ENCODE results near the gene SLC30A3. TPM values are rescaled to one million over a fixed set of nuclear protein-coding genes. Genes with fewer than 3 reads are reported as not detected.

The SLC30A3 gene
- total RNA-seq, 3 donors from 2014 or later (not counting 1 experiment from before 2014, with no cell fraction given) = not detected

GRCh38 chr2:27214941-27215340 is 47.9 kb downstream of the SLC30A3 start:
- peaks cover 34 to 50% of the 10 kb centered on the region in 2 donors for H3K4me1 Mint-ChIP-seq
- peaks cover 29% of the 10 kb centered on the region for H3K4me1 ChIP-seq (ENCODE audit: control insufficient read depth, insufficient read depth, low read length)
- H3K9me3 Mint-ChIP-seq = no peaks in the 10 kb centered on the region
- peaks cover 9% of the 10 kb centered on the region for H3K36me3 ChIP-seq (ENCODE audit: control insufficient read depth, insufficient read depth, low read length)
- H3K4me3 ChIP-seq (ENCODE audit: low read length) = no peak overlapping the region
- H3K4me3 Mint-ChIP-seq = no peak overlapping the region
- H3K27ac Mint-ChIP-seq = no peak overlapping the region
- intact Hi-C loops (cut with micrococcal nuclease) = loop anchor here (5.0 kb wide), 3 partner anchors 128 to 272 kb away; partner anchors contain the start of genes GTF3C2, IFT172 and KHK
- DNase-seq (no peak), ATAC-seq (no peak)
- no peaks in the 10 kb centered on the region for H3K9me3 ChIP-seq (ENCODE audit: control insufficient read depth, insufficient read depth, low read length)
- no peaks in the 10 kb centered on the region for H3K27me3 ChIP-seq (ENCODE audit: control insufficient read depth, insufficient read depth, low read length)
- H3K27ac ChIP-seq (ENCODE audit: low read length) = no peak overlapping the region
- WGBS (ENCODE audit: insufficient coverage) = 100% methylated on average over 3 of the region's 3 CpGs
- H3K36me3 Mint-ChIP-seq = no peaks in the 10 kb centered on the region
- TF ChIP-seq CTCF (IDR thresholded peaks at IDR 0.05) = no peak
- no peaks in the 10 kb centered on the region for H3K27me3 Mint-ChIP-seq (ENCODE audit: low read depth in 2 of 2)

- Histone ChIP-seq H3K27me3 (ENCODE audit: control insufficient read depth, insufficient read depth, low read length) (no peaks in the 10 kb centered on the region), H3K27ac (ENCODE audit: low read length) (peak overlapping the region; percentile 97), H3K9me3 (ENCODE audit: control insufficient read depth, insufficient read depth, low read length) (no peaks in the 10 kb centered on the region), H3K4me1 (ENCODE audit: control insufficient read depth, insufficient read depth, low read length) (peaks cover 24% of the 10 kb centered on the region), H3K36me3 (ENCODE audit: control insufficient read depth, insufficient read depth, low read length) (peaks cover 20% of the 10 kb centered on the region), H3K4me3 (ENCODE audit: low read length) (peak overlapping the region; percentile 81)
- H3K9me3 Mint-ChIP-seq = no peaks in the 10 kb centered on the region
- peaks cover 29 to 50% of the 10 kb centered on the region in 2 donors for H3K4me1 Mint-ChIP-seq
- TF ChIP-seq CTCF (IDR thresholded peaks at IDR 0.05) = no peak
- WGBS (ENCODE audit: insufficient coverage) = 8% methylated on average over 34 of the region's 34 CpGs
- H3K27ac Mint-ChIP-seq = peak overlapping the region; percentile 99 to 100
- peak in 1 of 2 donors; percentile 90 for DNase-seq
- H3K27me3 Mint-ChIP-seq (ENCODE audit: low read depth in 2 of 2) = no peaks in the 10 kb centered on the region
- peak; percentile 46 to 72 (median 56) for ATAC-seq
- intact Hi-C loops (cut with micrococcal nuclease) = loop anchor here (1.0 to 5.0 kb wide), 4 partner anchors 79 to 274 kb away; partner anchors contain the start of genes GTF3C2, IFT172, KHK and PREB
- no peaks in the 10 kb centered on the region for H3K36me3 Mint-ChIP-seq
- H3K4me3 Mint-ChIP-seq = peak overlapping the region; percentile 100
Measured at GRCh38 chr2:27212626-27213471, 50.0 kb downstream of the SLC30A3 start.

DNA sequence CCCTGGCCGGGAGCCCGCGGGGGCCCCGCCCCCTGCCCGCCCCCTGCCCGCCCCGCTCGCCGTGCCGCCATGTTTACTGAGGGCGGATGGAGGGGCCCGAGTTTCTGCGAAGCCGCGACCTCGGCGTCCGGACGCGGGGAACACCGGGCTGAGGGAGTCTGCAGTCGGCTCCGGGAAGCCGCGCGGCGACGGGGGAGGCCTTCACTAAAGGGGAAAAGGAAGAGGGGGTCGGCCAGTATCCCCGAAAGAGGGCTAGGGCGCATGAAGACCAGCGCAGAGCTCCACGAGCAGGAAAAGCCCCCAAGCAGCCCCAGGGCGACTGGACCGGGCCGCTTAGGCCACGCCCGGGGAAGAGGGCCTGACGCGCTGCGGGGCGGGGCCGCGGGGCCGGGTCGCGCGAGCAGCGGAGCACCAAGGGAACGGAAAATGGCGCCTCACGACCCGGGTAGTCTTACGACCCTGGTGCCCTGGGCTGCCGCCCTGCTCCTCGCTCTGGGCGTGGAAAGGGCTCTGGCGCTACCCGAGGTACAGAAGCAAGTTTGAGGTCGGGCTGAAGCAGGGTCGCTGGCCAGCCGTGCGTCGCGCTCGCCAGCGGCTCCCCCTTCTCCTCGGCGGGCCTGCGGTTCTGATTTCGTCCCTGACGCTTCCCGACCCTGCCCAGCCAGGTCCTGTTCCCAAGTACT is 50.8 kb downstream of the SLC30A3 start, which contains the start of the genes ATRAID and SLC5A6:
TSS of gene ATRAID (plus strand) at position 99 of the 683 bp plus-strand sequence. CDS start at position 427, 328 bp downstream.
TSS of gene SLC5A6 (minus strand) at position 326 of the 683 bp plus-strand sequence. CDS start 4,618 bp downstream, outside the sequence.
- no peaks in the 10 kb centered on the region for H3K36me3 Mint-ChIP-seq
- TF ChIP-seq CTCF (IDR thresholded peaks at IDR 0.05) = no peak
- WGBS (ENCODE audit: insufficient coverage) = 0% methylated on average over 73 of the region's 73 CpGs
- H3K4me3 Mint-ChIP-seq = peak within 1 kb of the TSS; percentile 100
- peaks cover 26 to 42% of the 10 kb centered on the region in 2 donors for H3K4me1 Mint-ChIP-seq
- DNase-seq = peak; percentile 92 to 94
- no peaks in the 10 kb centered on the region for H3K9me3 Mint-ChIP-seq
- Histone ChIP-seq H3K27me3 (ENCODE audit: control insufficient read depth, insufficient read depth, low read length) (no peaks in the 10 kb centered on the region), H3K4me1 (ENCODE audit: control insufficient read depth, insufficient read depth, low read length) (peaks cover 19% of the 10 kb centered on the region), H3K27ac (ENCODE audit: low read length) (peak within 1 kb of the TSS; percentile 97), H3K4me3 (ENCODE audit: low read length) (peak within 1 kb of the TSS; percentile 81), H3K9me3 (ENCODE audit: control insufficient read depth, insufficient read depth, low read length) (no peaks in the 10 kb centered on the region), H3K36me3 (ENCODE audit: control insufficient read depth, insufficient read depth, low read length) (peaks cover 27% of the 10 kb centered on the region)
- no peaks in the 10 kb centered on the region for H3K27me3 Mint-ChIP-seq (ENCODE audit: low read depth in 2 of 2)
- peak; percentile 89 to 96 (median 89) for ATAC-seq
- peak within 1 kb of the TSS; percentile 99 to 100 for H3K27ac Mint-ChIP-seq
- intact Hi-C loops (cut with micrococcal nuclease) = loop anchor here (1.0 to 5.0 kb wide), 4 partner anchors 78 to 275 kb away; partner anchors contain the start of genes GTF3C2, IFT172, KHK and PREB
